GM12875 (cell line): ENCODE measurements around the gene PRPH2.

Experiments used
- H3K4me3 ChIP-seq: one replicate; pipeline ENCODE4 v1.5.1; 2011; ENCODE audit warnings: low read depth, low read length, control low read depth
- TF ChIP-seq, protein P1 (sequence below): IDR thresholded peaks from 2 replicates; pipeline ENCODE4 v1.5.1; 2011; ENCODE audit warnings: low read depth, mild to moderate bottlenecking, control low read depth, inconsistent platforms, low read length, moderate library complexity, borderline replicate concordance; ENCODE audit not compliant: insufficient read depth

The PRPH2 gene, protein sequence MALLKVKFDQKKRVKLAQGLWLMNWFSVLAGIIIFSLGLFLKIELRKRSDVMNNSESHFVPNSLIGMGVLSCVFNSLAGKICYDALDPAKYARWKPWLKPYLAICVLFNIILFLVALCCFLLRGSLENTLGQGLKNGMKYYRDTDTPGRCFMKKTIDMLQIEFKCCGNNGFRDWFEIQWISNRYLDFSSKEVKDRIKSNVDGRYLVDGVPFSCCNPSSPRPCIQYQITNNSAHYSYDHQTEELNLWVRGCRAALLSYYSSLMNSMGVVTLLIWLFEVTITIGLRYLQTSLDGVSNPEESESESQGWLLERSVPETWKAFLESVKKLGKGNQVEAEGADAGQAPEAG

DNA sequence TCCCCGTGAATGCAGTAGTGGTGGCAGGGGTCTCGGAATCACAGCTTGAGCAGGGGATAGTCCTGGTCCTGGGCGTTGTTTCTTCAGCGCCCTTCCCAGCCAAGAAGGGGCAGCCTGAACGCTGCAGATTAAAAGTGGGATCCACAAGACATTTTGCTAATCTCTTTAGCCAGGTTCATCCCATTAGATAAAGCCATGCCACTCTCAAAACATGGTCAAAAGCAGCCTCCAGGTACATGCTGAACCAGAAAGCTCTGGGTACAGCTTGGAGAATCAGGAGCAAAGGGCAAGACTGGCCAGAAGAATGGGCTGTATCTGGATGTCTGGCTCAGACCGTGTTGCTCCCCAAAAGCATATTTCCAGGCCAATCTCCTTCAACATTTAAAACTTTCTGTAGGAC, at the start of gene PRPH2:
Gene PRPH2, minus strand, starts transcription at position 101 of the 400 bp plus-strand sequence. CDS start 263 bp downstream, outside the sequence.
- TF ChIP-seq, protein P1, sequence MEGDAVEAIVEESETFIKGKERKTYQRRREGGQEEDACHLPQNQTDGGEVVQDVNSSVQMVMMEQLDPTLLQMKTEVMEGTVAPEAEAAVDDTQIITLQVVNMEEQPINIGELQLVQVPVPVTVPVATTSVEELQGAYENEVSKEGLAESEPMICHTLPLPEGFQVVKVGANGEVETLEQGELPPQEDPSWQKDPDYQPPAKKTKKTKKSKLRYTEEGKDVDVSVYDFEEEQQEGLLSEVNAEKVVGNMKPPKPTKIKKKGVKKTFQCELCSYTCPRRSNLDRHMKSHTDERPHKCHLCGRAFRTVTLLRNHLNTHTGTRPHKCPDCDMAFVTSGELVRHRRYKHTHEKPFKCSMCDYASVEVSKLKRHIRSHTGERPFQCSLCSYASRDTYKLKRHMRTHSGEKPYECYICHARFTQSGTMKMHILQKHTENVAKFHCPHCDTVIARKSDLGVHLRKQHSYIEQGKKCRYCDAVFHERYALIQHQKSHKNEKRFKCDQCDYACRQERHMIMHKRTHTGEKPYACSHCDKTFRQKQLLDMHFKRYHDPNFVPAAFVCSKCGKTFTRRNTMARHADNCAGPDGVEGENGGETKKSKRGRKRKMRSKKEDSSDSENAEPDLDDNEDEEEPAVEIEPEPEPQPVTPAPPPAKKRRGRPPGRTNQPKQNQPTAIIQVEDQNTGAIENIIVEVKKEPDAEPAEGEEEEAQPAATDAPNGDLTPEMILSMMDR, result no peak
- no peak within 1 kb of the TSS for H3K4me3 ChIP-seq

DNA sequence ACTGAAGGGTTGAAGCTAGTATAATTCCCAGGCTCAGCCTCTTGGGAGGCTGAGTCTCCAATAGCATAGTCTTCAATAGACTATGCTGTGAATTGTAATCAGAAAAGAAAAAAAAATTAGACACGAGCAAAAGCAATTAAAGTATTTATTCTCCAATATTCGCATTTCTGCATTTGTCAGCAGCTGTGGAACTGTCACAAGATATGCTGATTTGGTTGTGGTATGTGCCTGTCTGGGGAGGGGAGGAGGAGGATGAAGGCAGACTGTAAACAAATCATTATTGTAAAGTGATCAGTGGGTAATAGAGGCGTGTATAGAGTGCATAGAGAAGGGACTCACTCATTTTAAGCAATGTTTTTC, 49.3 kb upstream of the PRPH2 start:
- TF ChIP-seq, protein P1, result no peak
- H3K4me3 ChIP-seq, result no peak overlapping the region

DNA sequence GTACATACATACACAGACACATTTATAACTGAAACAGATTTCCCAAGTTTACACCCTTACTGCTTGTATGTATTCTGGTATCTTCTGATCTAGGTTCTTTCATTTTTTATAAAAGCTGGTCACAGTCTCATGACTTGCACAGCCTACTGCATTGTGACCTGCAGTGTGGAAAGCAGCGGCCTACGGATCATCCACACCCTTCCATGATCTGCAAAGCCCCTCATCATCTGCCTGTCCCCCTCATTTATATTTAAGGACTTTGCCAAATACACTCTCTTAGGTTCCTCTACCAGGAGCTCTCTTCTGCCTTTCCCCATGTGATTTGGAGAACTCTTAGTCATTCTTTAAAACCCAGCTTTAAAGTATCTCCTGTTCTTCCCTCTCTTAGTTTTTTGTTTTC, 47.4 kb upstream of the PRPH2 start:
- TF ChIP-seq, protein P1, result no peak

DNA sequence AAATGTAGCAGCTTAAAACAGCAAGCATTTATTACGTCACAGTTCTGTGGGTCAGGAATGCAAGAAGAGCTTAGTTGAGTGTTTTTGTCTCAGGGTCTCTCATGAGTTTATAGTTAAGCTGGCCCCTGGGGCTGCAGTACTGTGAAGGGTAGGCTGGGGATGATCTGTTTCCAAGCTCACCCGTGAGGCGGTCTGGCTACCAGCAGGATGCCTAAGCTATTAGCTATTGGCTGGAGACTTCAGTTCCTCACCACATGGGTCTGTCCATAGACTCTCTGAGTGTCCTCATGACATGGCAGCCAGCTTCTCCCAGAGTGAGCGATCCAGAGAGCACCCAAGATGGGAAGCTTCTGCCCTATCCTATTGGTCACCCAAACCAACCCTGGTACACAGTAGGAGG, 46.7 kb upstream of the PRPH2 start:
- TF ChIP-seq, protein P1, result no peak
- no peak overlapping the region for H3K4me3 ChIP-seq

More for the DNA sequence above, 47.4 kb upstream of the PRPH2 start:
- H3K4me3 ChIP-seq, result no peak overlapping the region

DNA sequence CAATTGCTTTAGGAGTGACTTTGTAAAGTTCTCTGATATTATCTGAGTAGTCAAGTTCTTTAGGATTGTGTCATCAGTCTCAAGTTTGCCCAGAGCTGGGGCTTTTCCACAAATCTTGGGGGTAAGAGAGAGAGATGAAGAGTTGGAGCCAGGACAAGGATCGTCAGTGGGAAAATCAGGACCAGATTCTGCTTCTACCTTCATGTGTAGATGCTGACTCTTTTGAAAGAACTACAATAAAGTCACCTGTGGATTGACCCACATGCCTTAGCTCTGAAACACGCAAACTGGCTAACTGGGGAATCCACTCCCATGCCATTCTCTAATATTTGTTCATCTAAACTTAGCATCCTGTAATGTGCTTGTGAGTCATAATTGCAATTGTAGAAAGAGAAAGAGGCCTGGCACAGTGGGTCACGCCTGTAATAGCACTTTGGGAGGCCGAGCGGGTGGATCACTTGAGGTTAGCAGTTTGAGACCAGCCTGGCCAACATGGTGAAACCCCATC, 43.8 kb upstream of the PRPH2 start:
- no peak overlapping the region for H3K4me3 ChIP-seq
- TF ChIP-seq, protein P1, result no peak

DNA sequence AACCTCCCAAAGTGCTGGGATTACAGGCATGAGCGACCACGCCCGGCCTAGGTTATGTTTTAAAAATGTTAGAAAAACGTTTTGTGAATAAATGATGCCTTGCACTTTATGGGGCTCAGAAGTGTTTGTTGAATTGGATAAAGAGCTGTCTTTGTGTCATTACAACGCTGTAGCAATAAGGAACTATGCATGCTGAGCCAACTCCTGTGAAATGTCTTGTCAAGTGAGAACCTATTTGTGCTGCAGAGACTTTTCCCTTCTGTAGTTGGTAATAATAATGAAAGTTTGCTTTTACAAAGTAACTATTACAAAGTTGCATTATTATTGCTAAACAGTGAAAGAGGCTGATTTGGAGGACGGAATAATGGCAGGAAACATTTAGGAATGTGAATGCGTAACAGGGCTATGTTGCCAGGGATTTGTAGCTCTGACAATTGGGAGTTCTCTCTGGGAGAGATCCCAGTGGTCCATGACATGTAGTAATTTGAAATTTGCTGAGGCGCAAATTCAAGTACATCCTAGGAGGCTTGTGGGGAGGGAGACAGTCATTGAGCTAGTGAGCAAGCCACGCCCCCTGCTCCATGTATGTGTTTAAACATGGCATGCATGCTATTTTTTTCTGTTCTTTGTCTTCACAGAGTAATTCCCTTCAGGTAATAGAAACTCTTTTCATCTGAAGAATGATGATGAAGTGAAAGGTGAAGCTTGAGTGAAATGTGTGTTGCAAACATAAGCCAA, 42.7 kb upstream of the PRPH2 start:
- H3K4me3 ChIP-seq, result no peak overlapping the region
- TF ChIP-seq, protein P1, result no peak
